Measurements from ENCODE around the gene PRICKLE2.

GRCh38 chr3:64266065-64266931 lies 41.0 kb upstream of the PRICKLE2 start:
- no peak for TF ChIP-seq CTCF (IDR thresholded peaks at IDR 0.05; ENCODE audit: insufficient read depth, low read depth, low read length)
- no peak for TF ChIP-seq EZH2 (IDR thresholded peaks at IDR 0.05; ENCODE audit: insufficient read depth, low read length)
